WTC11 (cell line): Measurements from ENCODE around the gene NAALADL1. TPM values are rescaled to one million over a fixed set of nuclear protein-coding genes. Genes with fewer than 3 reads are reported as not detected.

ENCODE experiments used
- ATAC-seq: fragments of 200-7000 bp; cut with Tn5 transposase; 2 replicates; pipeline ENCODE4 v1.10.0; 2021; ENCODE audit warnings: mild to moderate bottlenecking, moderate library complexity
- CTCF ChIA-PET: fragments of 300-600 bp; sonication (Branson Sonifier 250); formaldehyde crosslinking; loops from one replicate; lab custom pipeline; 2021; ENCODE audit warnings: antibody characterized with exemption; lab: Charles Lee
- POLR2A ChIA-PET: fragments of 350-600 bp; sonication (Branson Sonifier 250); formaldehyde crosslinking; loops from one replicate; lab custom pipeline; 2021; ENCODE audit warnings: antibody characterized with exemption; lab: Charles Lee
- DNase-seq: peaks from one replicate; pipeline ENCODE4 v3.0.0; 2021; ENCODE audit warnings: low spot score
- H3K27ac Mint-ChIP-seq: 2 replicates; pipeline ENCODE4 v1.8.0; 2021; ENCODE audit warnings: mixed read lengths
- H3K27me3 Mint-ChIP-seq: 2 replicates; pipeline ENCODE4 v1.8.0; 2021; ENCODE audit warnings: low read depth, mild to moderate bottlenecking, moderate library complexity, mixed read lengths
- H3K36me3 Mint-ChIP-seq: 2 replicates; pipeline ENCODE4 v1.8.0; 2021; ENCODE audit warnings: mixed read lengths
- H3K4me1 Mint-ChIP-seq: 2 replicates; pipeline ENCODE4 v1.8.0; 2022; ENCODE audit warnings: mixed read lengths
- H3K4me3 Mint-ChIP-seq: 2 replicates; pipeline ENCODE4 v1.8.0; 2021; ENCODE audit warnings: mild to moderate bottlenecking, moderate library complexity, mixed read lengths
- H3K9me3 Mint-ChIP-seq: 2 replicates; pipeline ENCODE4 v1.8.0; 2021; ENCODE audit warnings: mixed read lengths
- ATF1 ChIP-seq: sonication (generic); formaldehyde crosslinking; IDR thresholded peaks from 2 replicates; pipeline ENCODE4 v1.8.1; 2023; ENCODE audit warnings: mild to moderate bottlenecking, moderate library complexity, missing genetic modification reagents
- ATF3 ChIP-seq: sonication (generic); formaldehyde crosslinking; conservative IDR thresholded peaks from 2 replicates; pipeline ENCODE4 v1.8.1; 2022; ENCODE audit warnings: mild to moderate bottlenecking, missing genetic modification reagents
- CBFB ChIP-seq: sonication (generic); formaldehyde crosslinking; IDR thresholded peaks from 2 replicates; pipeline ENCODE4 v1.8.1; 2022; ENCODE audit warnings: mild to moderate bottlenecking, low read depth, missing genetic modification reagents
- CTCF ChIP-seq: fragments of 200-600 bp; IDR thresholded peaks from 2 replicates; pipeline ENCODE4 v1.8.0; 2022; ENCODE audit warnings: antibody characterized with exemption
- ERG ChIP-seq: fragments of 250-450 bp; sonication (Bioruptor Pico); IDR thresholded peaks from 2 replicates; pipeline ENCODE4 v1.8.0; 2021; ENCODE audit warnings: mild to moderate bottlenecking
- FOXP1 ChIP-seq: sonication (generic); formaldehyde crosslinking; IDR thresholded peaks from 2 replicates; pipeline ENCODE4 v1.8.0; 2022; ENCODE audit warnings: missing genetic modification reagents, mild to moderate bottlenecking, moderate library complexity, borderline replicate concordance
- GRHL2 ChIP-seq: fragments of 250-450 bp; sonication (Bioruptor Pico); IDR thresholded peaks from 2 replicates; pipeline ENCODE4 v1.8.0; 2022; ENCODE audit warnings: mild to moderate bottlenecking, moderate library complexity; ENCODE audit not compliant: insufficient replicate concordance, severe bottlenecking
- IRF2 ChIP-seq: sonication (generic); formaldehyde crosslinking; IDR thresholded peaks from 2 replicates; pipeline ENCODE4 v1.8.0; 2022; ENCODE audit warnings: low read depth, missing genetic modification reagents, borderline replicate concordance
- JUN ChIP-seq: sonication (generic); formaldehyde crosslinking; IDR thresholded peaks from 2 replicates; pipeline ENCODE4 v1.8.0; 2023; ENCODE audit warnings: mild to moderate bottlenecking, missing genetic modification reagents
- MAX ChIP-seq: sonication (generic); formaldehyde crosslinking; IDR thresholded peaks from 2 replicates; pipeline ENCODE4 v1.8.0; 2022; ENCODE audit warnings: mild to moderate bottlenecking, missing genetic modification reagents
- MLX ChIP-seq: sonication (generic); formaldehyde crosslinking; IDR thresholded peaks from 2 replicates; pipeline ENCODE4 v1.8.1; 2023; ENCODE audit warnings: mild to moderate bottlenecking, missing genetic modification reagents, moderate library complexity
- NFATC4 ChIP-seq: fragments of 250-450 bp; sonication (Bioruptor Pico); IDR thresholded peaks from 2 replicates; pipeline ENCODE4 v1.9.0; 2021; ENCODE audit warnings: mild to moderate bottlenecking
- NFYB ChIP-seq: sonication (generic); formaldehyde crosslinking; conservative IDR thresholded peaks from 2 replicates; pipeline ENCODE4 v1.8.0; 2022; ENCODE audit warnings: low read depth, missing genetic modification reagents
- NR1H2 ChIP-seq: sonication (generic); formaldehyde crosslinking; IDR thresholded peaks from 2 replicates; pipeline ENCODE4 v1.9.0; 2021; ENCODE audit warnings: mild to moderate bottlenecking, moderate library complexity, missing genetic modification reagents
- PREB ChIP-seq: sonication (generic); formaldehyde crosslinking; IDR thresholded peaks from 2 replicates; pipeline ENCODE4 v1.8.1; 2022; ENCODE audit warnings: mild to moderate bottlenecking, missing genetic modification reagents, moderate library complexity, borderline replicate concordance
- RORB ChIP-seq: fragments of 250-450 bp; sonication (Bioruptor Pico); IDR thresholded peaks from 2 replicates; pipeline ENCODE4 v1.9.0; 2021; ENCODE audit warnings: mild to moderate bottlenecking
- SMAD4 ChIP-seq: sonication (generic); formaldehyde crosslinking; IDR thresholded peaks from 2 replicates; pipeline ENCODE4 v1.8.0; 2022; ENCODE audit warnings: mild to moderate bottlenecking, missing genetic modification reagents
- TCF7 ChIP-seq: sonication (generic); formaldehyde crosslinking; IDR thresholded peaks from 2 replicates; pipeline ENCODE4 v1.8.0; 2022; ENCODE audit warnings: mild to moderate bottlenecking, low read depth, missing genetic modification reagents, moderate library complexity
- ZBTB21 ChIP-seq: sonication (generic); formaldehyde crosslinking; IDR thresholded peaks from 2 replicates; pipeline ENCODE4 v1.8.1; 2023; ENCODE audit warnings: mild to moderate bottlenecking, missing genetic modification reagents, borderline replicate concordance
- ZNF232 ChIP-seq: sonication (generic); formaldehyde crosslinking; IDR thresholded peaks from 2 replicates; pipeline ENCODE4 v1.8.0; 2022; ENCODE audit warnings: mild to moderate bottlenecking, missing genetic modification reagents
- ZNF281 ChIP-seq: sonication (generic); formaldehyde crosslinking; IDR thresholded peaks from 2 replicates; pipeline ENCODE4 v1.8.0; 2023; ENCODE audit warnings: mild to moderate bottlenecking, missing genetic modification reagents
- ZNF317 ChIP-seq: sonication (generic); formaldehyde crosslinking; IDR thresholded peaks from 2 replicates; pipeline ENCODE4 v1.8.1; 2023; ENCODE audit warnings: low read depth, mild to moderate bottlenecking, moderate library complexity, missing genetic modification reagents, borderline replicate concordance
- ZNF512 ChIP-seq: sonication (generic); formaldehyde crosslinking; IDR thresholded peaks from 2 replicates; pipeline ENCODE4 v1.8.1; 2022; ENCODE audit warnings: missing genetic modification reagents, borderline replicate concordance
- total RNA-seq: library from RNA; stranded (reverse); gene quantifications from 3 replicates; pipeline ENCODE4 v1.2.3, GENCODE V29; 2021

Gene NAALADL1
- total RNA-seq, 1 experiment from 2014 or later, result 4.5 TPM

- peaks cover 11% of the 10 kb centered on the region for H3K36me3 Mint-ChIP-seq
- no peak for TF ChIP-seq SMAD4 (CRISPR knock-in tag)
- TF ChIP-seq NR1H2 (CRISPR knock-in tag), result no peak
- TF ChIP-seq IRF2 (CRISPR knock-in tag), result no peak
- TF ChIP-seq ATF1 (CRISPR knock-in tag), result no peak
- no peak for TF ChIP-seq ZNF232 (CRISPR knock-in tag)
- TF ChIP-seq JUN (CRISPR knock-in tag), result no peak
- TF ChIP-seq FOXP1 (CRISPR knock-in tag), result no peak
- no peak for TF ChIP-seq TCF7 (CRISPR knock-in tag)
- TF ChIP-seq NFATC4 (CRISPR knock-in tag), result no peak
- no peak for TF ChIP-seq ZNF512
- TF ChIP-seq CBFB (CRISPR knock-in tag), result no peak
- no peak for TF ChIP-seq MLX (CRISPR knock-in tag)
- TF ChIP-seq ERG, result no peak
- TF ChIP-seq ZNF317 (CRISPR knock-in tag), result no peak
- TF ChIP-seq CTCF, result no peak
- ATAC-seq, result no peak
- ChIA-PET CTCF (interaction anchor here (0.7 to 9.9 kb wide), 2 partner anchors 9 to 34 kb away, joined by 4 to 104 read pairs; partner anchors contain the start of gene TM7SF2), POLR2A (interaction anchor here (1.6 kb wide), 1 partner anchor 9 kb away, joined by 3 read pairs; the partner anchor contains the start of gene TM7SF2)
- H3K9me3 Mint-ChIP-seq, result no peaks in the 10 kb centered on the region
- H3K27me3 Mint-ChIP-seq, result no peaks in the 10 kb centered on the region
- H3K4me3 Mint-ChIP-seq, result no peak overlapping the region
- H3K27ac Mint-ChIP-seq, result 0 out of 2 replicates have a peak overlapping the region, but pooled peaks have one; percentile 32
- H3K4me1 Mint-ChIP-seq, result no peaks in the 10 kb centered on the region
- DNase-seq, result no peak
Measured at GRCh38 chr11:65102142-65103095, 44.1 kb upstream of the NAALADL1 start.

- Mint-ChIP-seq H3K27me3 (no peaks in the 10 kb centered on the region), H3K9me3 (no peaks in the 10 kb centered on the region), H3K27ac (no peak overlapping the region), H3K4me3 (no peak overlapping the region), H3K4me1 (peaks cover 4% of the 10 kb centered on the region), H3K36me3 (peaks cover 11% of the 10 kb centered on the region)
- ChIA-PET CTCF (interaction anchor here (9.9 kb wide), 1 partner anchor 11 kb away, joined by 104 read pairs; the partner anchor contains the start of gene TM7SF2), POLR2A (interaction anchor here (1.0 kb wide), 1 partner anchor 17 kb away, joined by 10 read pairs; the partner anchor contains the start of gene ZNHIT2)
- DNase-seq (no peak), ATAC-seq (no peak)
- TF ChIP-seq PREB (CRISPR knock-in tag), result no peak
- TF ChIP-seq GRHL2, result no peak
- TF ChIP-seq ZNF281, result no peak
- no peak for TF ChIP-seq TCF7 (CRISPR knock-in tag)
- no peak for TF ChIP-seq RORB
- no peak for TF ChIP-seq NFYB
- no peak for TF ChIP-seq MAX (CRISPR knock-in tag)
- TF ChIP-seq ZBTB21, result no peak
- no peak for TF ChIP-seq ATF3
Measured at GRCh38 chr11:65100674-65101350, 42.5 kb upstream of the NAALADL1 start.
